Motor neuron (in vitro differentiated cells): ENCODE data around the gene SPEN. TPM values are rescaled to one million over a fixed set of nuclear protein-coding genes. Genes with fewer than 3 reads are reported as not detected.

Experiments used
- ATAC-seq, 8 experiments: fragments of 200-7000 bp; cut with Tn5 transposase; replicated peaks in 6 of 8; 2 replicates each; pipeline ENCODE4 v1.8.0; 2021; ENCODE audit warnings: mild to moderate bottlenecking in 8 of 8, moderate library complexity in 8 of 8
- H3K27ac ChIP-seq, 2 donors: fragments of 250-450 bp; sonication (Bioruptor Pico); 2 replicates each; pipeline ENCODE4 v1.9.0; 2021; ENCODE audit warnings: antibody characterized with exemption in 2 of 2, mild to moderate bottlenecking in 2 of 2, moderate library complexity in 1 of 2
- H3K4me1 ChIP-seq, 2 donors: fragments of 250-450 bp; sonication (Bioruptor Pico); replicated peaks in 1 of 2; 2 replicates each; pipeline ENCODE4 v1.6.1; 2021; ENCODE audit warnings: antibody characterized with exemption in 2 of 2, mild to moderate bottlenecking in 2 of 2, moderate library complexity in 1 of 2
- H3K4me3 ChIP-seq, 5 donors: fragments of 250-450 bp; sonication (Bioruptor Pico); 2 replicates each; pipeline ENCODE4 v1.9.0; 2021; ENCODE audit warnings: antibody characterized with exemption in 5 of 5, mild to moderate bottlenecking in 5 of 5, moderate library complexity in 4 of 5
- WGBS, 10 experiments: fragments of 450-650 bp; shearing (Covaris generic); methylation state at CpG; one replicate each; pipeline ENCODE4 v1.0.0; 2022; 5-methylcytosine and 5-hydroxymethylcytosine counted together
- in situ Hi-C, 9 experiments: fragments of 400-800 bp; cut with MboI; loops; one replicate each; pipeline ENCODE4 v1.15.0; 2021; ENCODE audit warnings: low sequenced_read_pairs in 9 of 9, low pct_unique_long_range_greater_than_20kb in 2 of 9; ENCODE audit not compliant: unreplicated experiment in 9 of 9
- total RNA-seq, 8 experiments: library from RNA; unstranded; fragments of 300-600 nt; gene quantifications; 2 replicates each; pipeline versions ENCODE4 v1.2.3 to v1.2.4, GENCODE V29; 2022

Gene SPEN
- total RNA-seq, 8 experiments from 2014 or later, result 10.0 to 69.9 (median 44.0) TPM

DNA sequence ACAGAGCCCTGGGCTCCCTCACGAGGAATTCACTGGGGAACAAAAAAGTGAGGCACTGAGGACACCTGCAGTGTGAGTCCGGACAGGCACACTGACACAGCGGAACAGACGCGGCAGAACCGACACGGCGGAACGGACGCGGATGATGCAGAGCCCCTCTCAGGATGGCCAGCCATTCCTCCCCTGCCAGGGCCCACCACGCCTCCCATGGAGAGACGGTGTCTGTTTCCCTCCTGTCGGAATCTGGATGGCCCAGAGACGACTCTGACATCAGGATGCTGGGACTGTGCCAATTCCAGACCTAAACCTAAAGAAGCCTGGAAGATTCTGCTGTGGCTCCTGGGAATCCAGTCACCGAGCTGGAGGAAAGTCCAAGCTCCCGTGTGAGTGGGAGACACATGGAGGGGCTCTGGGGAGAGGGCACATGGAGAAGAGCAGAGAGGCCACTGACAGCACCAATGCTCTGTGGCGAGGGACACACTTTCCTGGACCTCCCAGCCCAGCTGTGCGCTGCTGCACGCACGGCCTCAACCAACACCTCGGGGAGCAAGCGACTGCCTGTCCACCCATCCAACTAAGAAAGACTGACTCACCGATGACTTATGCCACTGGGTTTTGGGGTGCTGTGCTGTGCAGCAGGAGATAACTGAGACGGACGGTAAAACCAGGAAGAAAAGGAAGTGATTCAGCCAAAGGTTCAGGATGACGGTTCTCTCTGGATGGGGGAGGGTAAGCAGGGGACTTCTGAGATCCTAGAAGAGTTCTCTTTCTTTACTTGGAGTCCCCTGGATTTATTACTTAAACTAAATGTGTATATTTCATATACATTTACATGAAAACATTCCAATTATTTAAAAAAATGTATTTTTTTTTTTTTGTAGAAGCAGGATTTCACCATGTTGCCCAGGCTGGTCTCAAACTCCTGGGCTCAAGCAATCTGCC is 105.1 kb downstream of the SPEN start:
- peaks cover 27 to 31% of the 10 kb centered on the region in 2 donors for H3K4me1 ChIP-seq
- in situ Hi-C loops, result loop anchor here in 1 of 9 experiments (25.0 kb wide), 1 partner anchor 140 kb away; the partner anchor contains the start of gene UQCRHL
- WGBS, 10 experiments, result 17 to 93% (median 83%) methylated on average over 1 to 23 of the region's 27 CpGs; no CpG with 5 or more reads in 2 of the 10 experiments
- no peak overlapping the region for H3K4me3 ChIP-seq
- ATAC-seq, result peak in 1 of 8 experiments; percentile 0
- H3K27ac ChIP-seq, result no peak overlapping the region

- no peak for ATAC-seq
- Histone ChIP-seq H3K4me1 (peaks cover 26 to 31% of the 10 kb centered on the region in 2 donors), H3K27ac (no peak overlapping the region), H3K4me3 (no peak overlapping the region)
- in situ Hi-C loops, result loop anchor here in 1 of 9 experiments (25.0 kb wide), 1 partner anchor 141 kb away; the partner anchor contains the start of gene UQCRHL
- 68 to 97% (median 89%) methylated on average over 4 to 9 of the region's 11 CpGs; no CpG with 5 or more reads in 6 of the 10 experiments for WGBS, 10 experiments
Measured at GRCh38 chr1:15953294-15953771, 105.8 kb downstream of the SPEN start.

- Histone ChIP-seq H3K27ac (peak overlapping the region in 1 of 2 donors; percentile 11), H3K4me3 (no peak overlapping the region), H3K4me1 (peaks cover 22 to 28% of the 10 kb centered on the region in 2 donors)
- peak in 3 of 8 experiments; percentile 9 to 11 (median 10) for ATAC-seq
- in situ Hi-C loops, result loop anchor here in 1 of 9 experiments (25.0 kb wide), 1 partner anchor 142 kb away; the partner anchor contains the start of gene UQCRHL
- 20 to 100% (median 75%) methylated on average over 1 of the region's 1 CpG; no CpG with 5 or more reads in 5 of the 10 experiments for WGBS, 10 experiments
Measured at GRCh38 chr1:15953791-15954241, 106.3 kb downstream of the SPEN start.

GRCh38 chr1:15954316-15954715 is 106.8 kb downstream of the SPEN start:
- in situ Hi-C loops, result loop anchor here in 1 of 9 experiments (25.0 kb wide), 1 partner anchor 142 kb away; the partner anchor contains the start of gene UQCRHL
- Histone ChIP-seq H3K4me1 (peaks cover 17 to 23% of the 10 kb centered on the region in 2 donors), H3K27ac (peak overlapping the region; percentile 11 to 13), H3K4me3 (no peak overlapping the region)
- WGBS, 10 experiments, result 80 to 100% (median 96%) methylated on average over 1 to 3 of the region's 3 CpGs; no CpG with 5 or more reads in 3 of the 10 experiments
- ATAC-seq, result no peak

- whole genome bisulfite sequencing, 10 experiments, result 88 to 100% (median 100%) methylated on average over 1 to 2 of the region's 2 CpGs; no CpG with 5 or more reads in 1 of the 10 experiments
- H3K27ac ChIP-seq, result no peak overlapping the region
- no peak for ATAC-seq
- H3K4me3 ChIP-seq, result no peak overlapping the region
- H3K4me1 ChIP-seq, result peaks cover 7 to 14% of the 10 kb centered on the region in 2 donors
- in situ Hi-C loops, result loop anchor here in 1 of 9 experiments (25.0 kb wide), 1 partner anchor 143 kb away; the partner anchor contains the start of gene UQCRHL
Measured at GRCh38 chr1:15955552-15955951, 108.0 kb downstream of the SPEN start.

GRCh38 chr1:15956150-15956549 is 108.6 kb downstream of the SPEN start:
- Histone ChIP-seq H3K4me3 (no peak overlapping the region), H3K4me1 (peaks cover 7 to 14% of the 10 kb centered on the region in 2 donors), H3K27ac (no peak overlapping the region)
- in situ Hi-C loops, result loop anchor here in 1 of 9 experiments (25.0 kb wide), 1 partner anchor 144 kb away; the partner anchor contains the start of gene UQCRHL
- peak in 1 of 8 experiments; percentile 8 for ATAC-seq

GRCh38 chr1:15957221-15958095 is 110.0 kb downstream of the SPEN start:
- 49 to 100% (median 81%) methylated on average over 1 to 14 of the region's 15 CpGs; no CpG with 5 or more reads in 2 of the 10 experiments for WGBS, 10 experiments
- in situ Hi-C loops, result loop anchor here in 1 of 9 experiments (25.0 kb wide), 1 partner anchor 145 kb away; the partner anchor contains the start of gene UQCRHL
- H3K4me3 ChIP-seq, result no peak overlapping the region
- no peak overlapping the region for H3K27ac ChIP-seq
- peaks cover 7 to 14% of the 10 kb centered on the region in 2 donors for H3K4me1 ChIP-seq
- peak in 1 of 8 experiments; percentile 21 for ATAC-seq

DNA sequence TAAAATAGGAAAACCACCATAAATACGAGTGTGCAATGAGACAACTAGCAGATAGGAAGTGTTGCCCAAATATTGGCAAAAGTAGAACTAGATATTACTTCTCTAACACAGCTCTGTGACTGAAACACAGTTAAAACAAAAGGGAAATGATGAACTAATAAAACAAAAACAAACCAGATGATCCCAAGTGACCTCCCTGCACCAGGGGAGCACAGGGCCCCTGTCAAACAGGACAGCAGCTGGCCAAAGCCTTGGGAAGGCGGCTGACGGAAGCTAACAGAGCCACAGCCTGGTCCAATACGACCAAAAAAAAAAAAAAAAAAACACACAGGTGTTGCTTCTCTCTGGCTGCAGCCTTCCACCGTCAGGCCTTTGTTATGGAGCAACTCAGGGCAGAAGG is 110.6 kb downstream of the SPEN start:
- H3K4me1 ChIP-seq, result peaks cover 7 to 14% of the 10 kb centered on the region in 2 donors
- no peak overlapping the region for H3K4me3 ChIP-seq
- in situ Hi-C loops, result loop anchor here in 1 of 9 experiments (25.0 kb wide), 1 partner anchor 146 kb away; the partner anchor contains the start of gene UQCRHL
- no peak for ATAC-seq
- H3K27ac ChIP-seq, result no peak overlapping the region
- 0 to 95% (median 73%) methylated on average over 1 to 5 of the region's 5 CpGs; no CpG with 5 or more reads in 1 of the 10 experiments for WGBS, 10 experiments

DNA sequence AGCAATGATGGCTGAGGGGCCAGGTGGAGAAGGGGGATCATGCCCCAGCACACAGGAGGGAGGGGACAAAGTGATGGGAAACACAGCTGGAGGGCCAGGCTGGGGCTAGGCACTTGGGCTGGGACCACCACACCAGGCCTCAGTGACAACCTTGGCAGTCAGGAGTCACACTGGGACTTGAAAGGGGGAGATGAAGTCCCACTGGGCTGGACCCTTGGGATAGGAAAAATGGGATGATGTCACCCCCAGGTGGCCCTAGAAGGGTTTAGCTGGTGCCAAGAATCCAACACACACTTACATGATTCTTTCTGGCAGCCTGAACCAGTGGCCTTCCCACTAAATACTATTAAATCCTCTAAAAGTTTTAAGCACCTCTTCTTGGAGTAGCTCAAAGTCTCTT is 111.3 kb downstream of the SPEN start:
- H3K4me1 ChIP-seq, result peaks cover 6 to 7% of the 10 kb centered on the region in 2 donors
- in situ Hi-C loops, result loop anchor here in 1 of 9 experiments (25.0 kb wide), 1 partner anchor 146 kb away; the partner anchor contains the start of gene UQCRHL
- peak in 3 of 8 experiments; percentile 31 to 43 (median 38) for ATAC-seq

GRCh38 chr1:15959424-15959823 is 111.9 kb downstream of the SPEN start:
- Histone ChIP-seq H3K4me1 (peaks cover under 1 to 1% of the 10 kb centered on the region in 2 donors), H3K27ac (no peak overlapping the region), H3K4me3 (no peak overlapping the region)
- in situ Hi-C loops, result loop anchor here in 1 of 9 experiments (25.0 kb wide), 1 partner anchor 147 kb away; the partner anchor contains the start of gene UQCRHL
- ATAC-seq, result no peak

More for the DNA sequence above, 111.3 kb downstream of the SPEN start:
- Histone ChIP-seq H3K4me3 (no peak overlapping the region), H3K27ac (no peak overlapping the region)

GRCh38 chr1:15959827-15960446 is 112.4 kb downstream of the SPEN start:
- Histone ChIP-seq H3K4me1 (no peaks in the 10 kb centered on the region), H3K4me3 (no peak overlapping the region), H3K27ac (no peak overlapping the region)
- in situ Hi-C loops, result loop anchor here in 1 of 9 experiments (25.0 kb wide), 1 partner anchor 148 kb away; the partner anchor contains the start of gene UQCRHL
- ATAC-seq, result no peak
- 36 to 98% (median 79%) methylated on average over 1 to 8 of the region's 8 CpGs for WGBS, 10 experiments
